NCI-H2196 (cell line): ENCODE data around the gene VSIG2.

Experiments used
- DNase-seq: peaks from one replicate; lab custom pipeline; 2025; ENCODE audit not compliant: unreplicated experiment; lab: John Stamatoyannopoulos, UW

Gene VSIG2

DNA sequence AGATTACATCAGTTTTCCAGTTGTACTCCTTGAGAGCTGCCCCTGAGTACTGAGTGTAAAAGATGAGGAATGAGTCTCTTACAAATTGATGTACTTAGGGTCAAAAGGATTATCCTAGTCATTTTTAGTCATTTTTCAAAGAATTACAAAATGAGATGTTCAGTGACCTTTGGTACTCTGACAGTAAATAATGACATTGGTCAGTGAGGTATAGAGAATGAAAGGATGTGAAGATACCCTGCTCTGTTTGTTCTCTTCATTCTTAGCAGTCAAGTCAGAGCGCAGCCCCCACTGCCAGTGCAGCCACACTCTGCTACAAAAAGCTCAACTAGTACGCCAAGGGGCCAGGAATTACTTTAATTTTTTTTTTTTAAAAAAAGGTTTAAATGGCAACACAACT lies 14.1 kb upstream of the VSIG2 start:
- DNase-seq: no peak

DNA sequence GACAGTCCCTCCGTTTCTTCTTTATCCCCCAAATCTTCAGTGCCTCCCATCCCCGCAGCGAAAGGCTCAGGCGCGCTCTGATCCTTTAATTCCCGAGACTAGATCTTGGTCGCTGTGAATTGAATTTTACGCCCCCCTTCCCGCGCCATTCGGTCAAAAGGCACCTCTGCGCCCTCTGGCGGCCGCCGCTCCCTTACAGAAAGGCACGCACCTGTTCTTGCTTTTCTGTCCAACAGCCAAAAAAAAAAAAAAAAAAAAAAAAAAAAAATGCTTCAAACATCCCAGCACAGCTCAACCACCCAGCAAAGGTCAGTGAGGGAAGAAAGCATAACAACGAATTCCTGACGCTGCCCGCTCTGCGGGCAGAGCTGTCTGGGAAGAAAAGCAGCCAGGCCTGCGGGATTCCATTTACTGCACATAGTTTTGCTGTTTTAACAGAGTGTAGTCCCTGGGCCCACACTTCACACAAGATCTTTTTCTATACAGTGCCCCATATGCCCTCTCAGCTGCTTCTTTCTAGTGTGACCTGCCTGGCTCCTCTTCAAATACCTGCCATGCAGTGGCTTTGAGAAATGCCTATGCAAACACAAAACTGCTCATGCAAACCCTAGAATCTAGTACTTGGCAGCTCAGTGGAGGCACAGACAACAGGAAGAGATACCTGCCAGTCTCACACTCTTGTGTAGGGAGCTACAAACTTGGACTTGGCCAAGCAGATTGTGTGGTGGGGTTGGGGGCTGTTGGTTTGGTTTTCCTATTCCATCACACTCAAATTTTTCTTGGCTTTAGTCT lies 11.3 kb upstream of the VSIG2 start:
- DNase-seq: peak; percentile 73

DNA sequence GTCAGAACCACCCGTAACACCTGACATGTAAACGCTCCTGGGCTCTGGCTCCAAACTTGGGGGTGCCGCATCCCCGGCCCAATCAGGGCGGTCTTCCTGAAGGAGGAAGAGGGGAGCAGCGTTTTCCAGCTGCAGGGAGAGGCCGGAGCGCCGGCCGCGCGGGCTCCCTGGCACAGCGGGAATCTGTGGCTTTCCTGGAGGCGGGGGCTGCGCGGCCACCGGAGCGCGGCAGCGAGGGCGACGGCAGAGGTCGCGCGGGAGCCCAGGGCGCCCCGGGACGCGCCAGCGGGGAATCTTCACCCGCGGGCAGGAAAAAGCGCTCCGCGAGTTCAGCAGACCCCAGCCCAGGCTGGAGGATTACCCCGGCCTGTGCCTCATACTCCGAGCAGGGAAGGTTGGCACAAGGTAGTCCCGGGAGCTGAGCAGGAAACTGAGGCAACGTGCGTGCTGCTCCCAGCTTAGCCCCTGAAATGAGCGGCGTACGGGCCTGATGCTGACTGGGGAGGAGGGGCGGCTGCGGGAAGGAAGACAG lies 10.6 kb upstream of the VSIG2 start:
- no peak for DNase-seq

DNA sequence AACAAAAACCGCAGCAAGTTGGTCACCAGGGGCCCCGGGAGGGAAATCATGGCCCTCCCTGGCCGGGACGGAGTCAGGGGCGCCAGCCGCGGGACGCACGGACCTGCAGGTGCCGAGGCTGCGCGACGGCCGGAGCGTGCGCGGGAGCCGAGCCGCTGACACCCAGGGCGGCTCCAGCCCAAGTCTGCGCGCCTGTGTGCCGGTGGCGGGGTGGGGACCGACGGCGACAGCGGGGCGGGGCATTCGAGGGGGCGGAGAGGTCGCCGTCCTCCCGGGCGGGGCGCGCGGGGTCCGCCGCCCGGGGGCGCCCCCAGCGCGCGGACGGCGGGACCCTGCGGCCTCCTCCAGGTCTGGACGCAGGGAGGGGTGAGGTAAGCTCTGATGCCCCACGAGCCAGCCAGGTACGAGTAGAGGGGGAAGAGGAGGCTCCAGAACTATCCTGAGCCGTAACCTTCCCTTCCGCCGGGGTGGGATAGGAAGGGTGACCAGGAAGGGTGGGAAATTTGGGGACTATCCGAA lies 10.1 kb upstream of the VSIG2 start, which contains the start of gene ESAM:
ESAM (minus strand) TSS at position 186 of the 519 bp plus-strand sequence; CDS start at position 50, 136 bp downstream.
- DNase-seq: peak; percentile 14

DNA sequence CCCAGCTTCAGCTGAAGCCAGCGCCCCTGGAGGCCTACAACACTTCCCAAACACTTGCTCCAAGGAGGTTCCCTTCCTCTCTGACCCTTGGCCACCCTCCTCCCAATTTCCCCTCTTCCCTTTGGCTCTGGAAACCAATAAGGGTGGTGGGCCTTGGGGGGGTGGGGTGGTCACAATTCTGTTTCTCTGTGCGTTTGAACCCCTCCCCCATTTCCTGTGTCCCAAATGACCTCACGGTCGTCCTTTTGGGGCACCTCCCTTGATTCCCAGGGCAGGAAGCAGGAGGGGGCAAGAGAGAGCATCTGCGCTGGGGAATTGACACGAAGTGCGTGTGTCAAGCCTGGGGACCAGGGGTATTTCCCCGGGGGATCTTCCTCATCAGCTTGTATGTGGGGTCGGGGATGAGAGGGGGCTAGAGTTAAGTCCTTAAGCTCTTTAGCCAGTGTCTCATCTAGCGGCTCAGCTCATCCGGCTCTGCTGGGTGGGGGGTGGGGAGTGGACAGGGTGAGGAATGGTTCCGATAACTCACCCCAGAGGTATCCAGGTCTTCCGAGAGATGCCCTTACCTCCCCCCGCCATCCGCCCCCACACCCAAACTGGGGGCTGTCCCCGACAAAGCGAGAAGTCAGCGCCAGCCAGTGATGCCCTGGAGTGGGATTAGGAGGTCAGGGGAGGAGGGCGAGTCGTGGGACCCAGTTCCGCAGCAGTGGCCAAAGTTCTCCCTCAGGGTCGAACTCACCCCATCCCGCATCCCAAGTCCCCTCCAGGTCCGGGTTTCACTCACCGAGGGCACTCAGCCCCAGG lies 9.4 kb upstream of the VSIG2 start:
- no peak for DNase-seq

DNA sequence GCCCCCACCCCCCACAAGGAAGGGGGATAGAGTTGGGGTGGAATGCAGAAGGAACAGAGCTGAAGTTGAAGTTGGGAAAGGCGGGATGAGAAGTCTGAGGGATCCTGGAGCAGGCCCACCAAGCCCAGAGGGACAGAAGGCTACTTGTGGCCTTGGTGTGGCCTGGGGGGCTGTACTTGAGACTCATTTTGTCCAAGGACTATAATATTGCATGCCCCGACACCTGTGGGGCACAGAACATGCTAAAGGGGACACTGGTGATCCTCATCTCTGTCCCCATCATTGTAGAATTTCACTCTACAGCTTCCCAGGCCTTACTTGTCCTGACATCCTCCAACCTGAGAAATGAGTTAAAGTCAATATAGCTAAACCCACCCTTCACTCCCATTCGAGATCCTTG lies 8.8 kb upstream of the VSIG2 start:
- DNase-seq: no peak

DNA sequence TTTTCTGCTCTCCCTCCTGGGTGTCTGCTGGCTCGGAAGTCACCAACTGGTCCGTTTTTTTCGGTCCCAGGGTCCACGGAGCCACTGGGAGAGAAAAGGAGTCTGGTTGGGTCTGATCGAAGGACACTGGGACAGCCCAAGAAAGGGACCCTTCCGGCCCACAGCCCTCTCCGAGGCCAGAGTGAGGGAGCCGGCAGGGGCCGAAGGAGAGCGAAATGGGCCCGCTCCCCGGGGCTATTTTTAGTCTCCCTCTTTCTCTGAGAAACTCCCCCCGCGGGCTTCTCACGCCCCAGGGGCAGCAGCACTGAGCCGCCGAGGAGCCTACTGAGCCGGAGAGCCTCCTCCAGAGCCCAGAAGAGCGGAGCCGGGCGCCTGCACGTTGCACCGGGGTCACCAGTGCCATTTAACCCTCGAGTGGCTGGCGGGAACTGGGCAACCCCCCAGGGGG lies 8.2 kb upstream of the VSIG2 start:
- DNase-seq: no peak

DNA sequence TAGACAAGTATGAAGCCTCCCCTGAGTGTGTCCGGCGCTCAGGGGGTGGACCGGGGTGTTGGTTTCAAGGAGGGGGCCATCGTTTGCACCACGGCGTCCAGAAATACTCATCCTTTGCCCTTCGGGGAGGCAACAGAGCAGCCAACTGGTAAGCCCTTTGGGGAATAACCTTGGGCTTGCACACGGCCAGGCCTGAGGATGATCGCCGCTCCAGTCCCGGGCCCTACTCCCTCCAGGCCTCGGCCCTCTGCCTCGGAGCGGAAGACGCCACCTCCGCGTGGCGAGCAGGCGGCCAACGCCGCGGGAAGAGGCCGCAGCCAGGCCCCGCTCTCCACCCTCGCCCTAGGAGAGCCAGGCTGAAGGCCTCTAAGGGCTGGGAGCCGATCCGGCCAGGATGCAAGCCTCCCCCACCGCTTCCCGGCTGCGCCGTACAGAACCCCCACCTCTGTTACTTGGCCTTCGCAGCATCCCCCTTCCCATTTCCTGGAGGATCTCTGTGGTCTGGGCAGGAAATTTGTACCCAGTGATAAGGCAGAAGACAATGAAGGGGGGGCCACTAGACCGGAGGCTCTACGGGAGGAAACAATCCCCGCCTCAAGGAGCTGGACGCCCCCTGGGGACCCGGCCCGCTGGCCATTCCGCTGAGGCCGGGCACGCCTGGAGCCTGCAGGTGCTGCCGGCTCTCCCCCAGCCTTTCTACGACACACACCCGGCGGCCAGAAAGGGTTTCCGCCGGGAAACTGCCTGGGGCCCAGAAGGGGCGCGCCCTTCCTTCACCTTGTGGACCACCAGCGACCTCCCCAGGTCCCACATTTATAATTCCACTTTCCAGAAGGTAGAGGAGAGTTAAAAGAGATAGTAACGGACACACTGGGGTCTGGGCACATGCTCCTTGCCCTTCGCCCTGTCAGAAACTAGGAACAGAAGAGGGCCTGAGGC lies 7.5 kb upstream of the VSIG2 start:
- no peak for DNase-seq

DNA sequence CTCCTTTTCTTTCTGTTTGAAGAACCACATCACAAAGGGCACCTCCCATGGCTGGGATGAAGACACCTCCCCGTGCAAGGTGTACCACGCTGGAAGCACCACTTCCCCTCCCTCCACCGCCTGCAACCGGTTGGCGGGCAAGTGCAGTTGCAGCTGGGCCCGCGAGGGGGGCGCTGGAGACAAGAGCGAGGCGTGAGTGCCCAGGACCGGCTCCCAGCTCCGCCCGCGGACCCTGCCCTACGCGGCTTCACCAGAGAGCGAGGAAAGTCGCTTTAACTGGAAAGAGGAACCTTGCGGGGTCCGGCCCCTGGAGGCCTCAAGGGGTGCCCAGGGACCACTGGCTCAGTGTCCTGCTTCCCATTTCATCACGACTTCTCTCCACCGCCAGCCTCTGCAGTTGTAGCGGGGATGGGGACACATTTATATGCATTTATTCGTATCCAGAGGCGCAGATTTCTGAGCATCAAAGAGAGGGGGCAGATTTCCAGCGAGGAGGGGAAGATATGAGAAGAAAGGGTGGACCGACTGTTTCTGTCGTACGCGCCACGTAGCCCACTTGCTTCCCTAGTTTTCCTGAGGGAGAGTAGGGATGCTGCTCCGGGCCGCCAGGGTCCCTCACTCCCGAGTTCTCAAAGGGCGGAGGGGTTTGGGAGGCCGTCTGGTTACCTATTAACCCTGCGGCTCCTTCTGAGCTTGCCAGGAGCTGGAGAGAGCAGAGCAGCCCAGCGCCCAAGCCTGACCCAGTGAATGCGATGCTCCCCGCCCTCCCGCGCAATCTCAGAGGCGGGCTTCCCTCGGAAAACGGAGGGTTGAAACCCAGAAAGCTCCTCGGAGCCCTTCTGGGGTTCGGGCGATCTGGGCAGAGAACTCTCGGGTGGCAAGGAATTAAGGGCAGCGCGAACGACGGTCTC lies 6.6 kb upstream of the VSIG2 start:
- DNase-seq: peak; percentile 73

DNA sequence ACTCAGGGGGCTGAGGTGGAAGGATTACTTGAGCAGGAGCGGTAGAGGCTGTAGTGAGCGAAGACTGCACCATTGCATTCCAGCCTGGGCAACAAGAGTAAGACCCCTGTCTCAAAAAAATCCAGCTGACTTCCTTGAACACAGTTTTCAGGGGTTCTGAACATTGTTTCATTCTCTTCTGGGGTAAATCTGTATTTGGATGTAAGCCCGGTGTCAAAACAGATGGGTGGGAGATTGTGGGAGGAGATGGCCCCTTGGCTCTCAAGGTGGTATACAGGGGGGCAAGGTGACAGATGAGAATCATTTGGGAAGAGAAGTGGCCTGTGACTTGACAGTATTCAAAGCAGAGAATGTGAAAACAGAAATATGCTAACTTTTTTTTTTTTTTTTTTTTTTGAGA lies 5.3 kb upstream of the VSIG2 start:
- DNase-seq: no peak

DNA sequence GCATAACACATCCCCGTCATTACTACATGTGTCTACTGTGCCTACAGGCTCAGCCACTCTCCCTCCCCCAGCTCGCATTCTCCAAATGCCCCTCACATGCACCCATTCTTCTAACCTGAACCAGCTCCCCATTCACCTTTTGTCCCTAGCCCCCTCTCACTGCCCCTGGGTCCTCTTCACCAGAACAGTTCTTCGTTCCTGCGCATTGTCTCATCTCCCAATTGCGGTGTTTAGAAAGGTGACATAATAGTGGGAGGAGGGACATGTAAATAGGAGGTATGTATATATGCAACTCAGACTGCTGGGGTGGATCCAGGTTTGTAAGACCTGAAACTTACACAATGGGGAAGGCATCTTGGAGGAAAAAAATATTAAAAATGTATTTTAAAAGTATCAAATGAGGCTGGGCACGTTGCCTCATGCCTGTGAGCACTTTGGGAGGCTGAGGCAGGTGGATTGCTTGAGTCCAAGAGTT lies 4.7 kb upstream of the VSIG2 start:
- no peak for DNase-seq

DNA sequence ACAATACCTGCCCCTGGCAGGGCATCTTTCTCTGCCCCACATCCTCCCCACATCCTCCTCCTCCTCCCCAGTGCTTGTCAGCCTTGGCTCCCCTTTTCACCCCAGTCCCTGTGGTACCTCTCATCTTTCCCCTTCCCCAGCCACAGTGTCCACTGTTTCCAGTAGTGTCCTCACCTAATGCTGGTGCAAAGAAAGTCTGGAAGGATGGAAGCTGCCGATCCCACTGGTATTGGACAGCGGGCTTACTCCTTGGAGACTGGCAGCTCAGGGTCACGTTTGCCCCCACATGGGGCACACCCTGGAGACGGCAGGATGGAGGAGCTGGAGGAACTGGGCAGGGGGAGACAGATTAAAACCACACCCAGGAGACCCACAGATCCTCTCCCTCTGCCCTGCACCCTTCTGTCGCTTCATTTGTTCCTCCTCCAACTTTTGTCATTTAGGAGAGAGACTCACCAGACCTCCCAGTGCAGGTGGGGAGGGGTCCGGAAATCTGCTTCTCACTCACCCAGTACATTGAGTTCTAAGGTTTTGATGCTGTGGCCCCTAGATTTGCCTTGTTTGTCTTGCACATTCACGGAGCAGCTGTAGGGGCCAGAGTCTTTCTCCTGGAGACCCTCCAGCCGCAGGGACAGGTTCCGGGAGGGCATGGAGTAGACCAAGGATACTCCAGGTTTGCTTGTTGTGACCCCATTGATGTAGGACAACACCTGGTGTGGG lies 4.1 kb upstream of the VSIG2 start:
- no peak for DNase-seq

DNA sequence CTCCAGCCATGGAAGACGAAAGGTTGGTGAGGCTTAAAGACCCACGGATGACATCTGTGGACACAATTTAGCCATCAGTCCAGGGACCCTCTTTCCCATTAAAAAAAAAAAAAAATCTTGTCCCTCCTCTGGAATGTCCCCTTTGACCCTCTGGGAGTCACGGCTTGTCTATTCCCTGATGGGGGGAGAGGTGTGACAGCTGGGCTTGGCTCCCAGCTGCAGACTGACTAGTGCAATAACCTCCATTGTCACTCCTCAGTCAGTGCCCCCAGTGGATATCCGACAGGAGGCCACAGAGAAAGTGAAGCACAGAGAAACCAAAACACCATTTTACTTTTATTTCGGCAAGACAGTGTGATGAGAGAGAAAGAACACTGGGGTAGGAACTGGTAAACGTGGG lies 2.7 kb upstream of the VSIG2 start:
- no peak for DNase-seq

DNA sequence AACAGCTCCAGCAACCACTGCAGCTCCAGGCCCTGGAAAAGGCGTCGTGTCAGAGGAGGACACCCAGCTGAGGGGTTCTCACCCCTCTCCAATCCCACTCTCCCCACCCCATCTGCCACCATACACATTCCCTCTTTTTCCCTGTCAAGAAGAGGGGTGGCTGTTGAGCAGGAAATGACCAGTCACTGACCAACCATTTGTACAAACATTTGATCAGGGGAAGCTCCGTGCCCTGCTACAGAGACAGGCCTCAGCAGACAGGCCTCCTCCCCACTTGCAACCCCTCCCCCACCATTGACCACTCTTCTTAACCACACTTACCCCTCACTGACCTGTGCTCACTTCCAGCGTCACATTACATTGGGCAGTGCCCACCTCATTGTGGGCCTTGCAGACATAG lies 2.3 kb upstream of the VSIG2 start:
- DNase-seq: no peak

DNA sequence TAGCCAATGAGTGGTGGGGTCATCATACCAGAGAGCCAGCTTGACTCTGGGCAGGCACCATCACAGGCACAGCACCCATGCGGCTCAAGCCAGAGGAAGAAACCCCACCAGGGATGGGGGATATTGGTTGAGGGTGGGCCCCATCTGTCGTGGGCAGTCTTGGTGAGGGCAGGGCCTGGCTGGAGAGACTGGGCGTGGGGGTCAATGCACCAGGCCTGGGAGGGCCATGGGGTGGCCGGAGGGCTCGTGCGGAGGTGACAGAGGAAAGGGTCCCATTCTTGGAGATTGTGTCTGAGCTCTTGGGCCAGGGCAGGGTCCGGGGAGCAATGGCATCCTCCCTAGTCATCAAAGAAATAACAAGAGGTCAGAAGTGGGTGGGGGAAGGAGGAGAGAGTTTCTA lies 1.6 kb upstream of the VSIG2 start:
- no peak for DNase-seq

DNA sequence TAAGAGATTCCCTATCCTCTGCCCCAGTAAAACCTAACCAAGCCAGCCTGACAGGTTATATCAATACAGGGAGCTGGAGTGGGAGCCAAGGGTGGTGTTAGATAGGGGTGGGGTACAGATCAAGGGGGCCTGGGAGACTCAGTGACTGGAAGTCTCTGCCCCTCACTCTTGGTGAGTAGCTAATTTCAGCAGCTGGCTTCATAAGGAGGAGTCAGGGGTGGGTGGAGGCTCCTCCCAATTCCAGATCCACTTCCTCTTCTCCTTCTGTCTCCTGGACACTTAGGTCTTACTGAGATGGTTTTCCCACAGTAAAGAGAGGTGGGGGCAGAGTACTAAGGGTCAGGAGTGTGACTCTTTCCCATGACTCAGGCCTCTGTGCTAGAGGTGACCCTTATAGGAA lies 1.1 kb upstream of the VSIG2 start:
- DNase-seq: no peak

DNA sequence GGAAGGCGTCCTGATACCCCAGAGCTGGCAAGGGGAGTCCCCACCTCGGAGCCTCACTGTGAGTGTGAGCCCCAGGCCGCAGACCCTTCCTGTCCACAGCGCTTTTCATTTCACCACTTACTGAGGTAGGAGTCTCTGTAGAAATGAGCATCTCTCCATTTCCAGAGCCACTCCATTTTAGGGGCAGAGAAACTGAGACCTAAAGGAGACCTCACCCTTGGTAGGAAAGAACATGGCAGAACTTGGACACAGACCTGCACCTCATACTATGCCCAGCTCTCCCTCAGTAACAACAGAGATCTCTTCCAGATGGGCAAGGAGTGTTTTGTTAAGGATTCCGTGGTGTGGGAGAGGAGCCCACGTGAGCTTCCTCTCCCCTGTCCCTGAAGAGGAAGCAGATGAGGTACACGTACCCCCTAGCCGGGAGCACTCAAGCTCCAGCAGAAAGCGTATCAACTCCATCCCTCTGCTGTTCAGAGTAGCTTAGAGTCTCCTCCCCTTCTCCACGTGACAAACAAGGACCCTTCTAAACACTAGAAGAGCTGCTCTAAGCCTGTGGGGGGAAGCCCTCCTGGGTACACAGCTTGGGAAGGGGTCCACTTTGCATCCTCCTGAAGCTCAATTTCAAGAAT lies 532 bp upstream of the VSIG2 start:
- no peak for DNase-seq

DNA sequence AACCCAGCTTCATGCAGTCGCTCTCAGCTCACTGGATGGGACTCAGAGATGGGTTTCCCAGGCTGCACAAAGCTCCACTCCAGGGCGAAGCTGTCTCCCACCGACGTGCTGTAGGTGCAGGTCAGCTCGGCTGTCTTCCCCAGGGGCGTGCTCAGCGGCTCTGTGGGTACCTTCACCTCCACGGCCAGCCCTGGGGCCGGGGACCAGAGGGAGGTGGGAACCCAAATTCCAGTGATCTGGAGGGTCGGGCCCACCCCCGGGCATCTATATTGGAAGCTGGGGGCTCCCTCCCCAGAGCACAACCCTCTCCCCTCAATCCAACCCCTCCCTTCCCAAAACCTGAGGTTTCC lies 689 bp downstream of the VSIG2 start:
- no peak for DNase-seq

DNA sequence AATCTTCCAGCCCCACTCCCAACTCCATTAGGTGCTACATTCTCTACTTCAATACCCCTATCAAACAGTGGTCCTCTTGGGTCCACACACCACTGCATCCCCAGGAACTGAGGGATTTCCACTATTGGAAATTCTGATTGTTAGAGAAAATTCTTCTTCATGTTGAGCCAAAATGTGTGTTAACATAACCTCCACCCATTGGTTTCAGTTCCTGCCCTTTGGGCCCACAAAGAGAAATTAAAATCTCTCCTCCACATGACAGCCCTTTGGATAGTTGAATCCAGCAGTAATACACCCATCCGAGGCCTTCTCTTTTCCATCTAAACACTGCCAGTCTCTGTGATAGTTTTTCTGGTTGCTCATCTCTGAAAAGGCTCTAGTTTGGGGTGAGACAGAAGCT lies 2.1 kb downstream of the VSIG2 start:
- no peak for DNase-seq
